Neural progenitor cell (in vitro differentiated cells): ENCODE results near the gene ORM1.

ENCODE experiments used
- EZH2 ChIP-seq: fragments of 200-600 bp; sonication (generic); IDR thresholded peaks from 2 replicates; pipeline ENCODE4 v1.6.1; 2017; ENCODE audit warnings: antibody characterized with exemption, mild to moderate bottlenecking, moderate library complexity
- EZH2phosphoT487 ChIP-seq: fragments of 200-600 bp; sonication (generic); IDR thresholded peaks from 2 replicates; pipeline ENCODE4 v1.6.1; 2017; ENCODE audit warnings: antibody characterized with exemption
- TF ChIP-seq, protein P1 (sequence below): fragments of 200-600 bp; sonication (generic); IDR thresholded peaks from 2 replicates; pipeline ENCODE4 v1.5.1; 2017; ENCODE audit warnings: antibody characterized with exemption, mild to moderate bottlenecking

GRCh38 chr9:114336157-114336556, 13.3 kb downstream of the ORM1 start:
- TF ChIP-seq, protein P1, sequence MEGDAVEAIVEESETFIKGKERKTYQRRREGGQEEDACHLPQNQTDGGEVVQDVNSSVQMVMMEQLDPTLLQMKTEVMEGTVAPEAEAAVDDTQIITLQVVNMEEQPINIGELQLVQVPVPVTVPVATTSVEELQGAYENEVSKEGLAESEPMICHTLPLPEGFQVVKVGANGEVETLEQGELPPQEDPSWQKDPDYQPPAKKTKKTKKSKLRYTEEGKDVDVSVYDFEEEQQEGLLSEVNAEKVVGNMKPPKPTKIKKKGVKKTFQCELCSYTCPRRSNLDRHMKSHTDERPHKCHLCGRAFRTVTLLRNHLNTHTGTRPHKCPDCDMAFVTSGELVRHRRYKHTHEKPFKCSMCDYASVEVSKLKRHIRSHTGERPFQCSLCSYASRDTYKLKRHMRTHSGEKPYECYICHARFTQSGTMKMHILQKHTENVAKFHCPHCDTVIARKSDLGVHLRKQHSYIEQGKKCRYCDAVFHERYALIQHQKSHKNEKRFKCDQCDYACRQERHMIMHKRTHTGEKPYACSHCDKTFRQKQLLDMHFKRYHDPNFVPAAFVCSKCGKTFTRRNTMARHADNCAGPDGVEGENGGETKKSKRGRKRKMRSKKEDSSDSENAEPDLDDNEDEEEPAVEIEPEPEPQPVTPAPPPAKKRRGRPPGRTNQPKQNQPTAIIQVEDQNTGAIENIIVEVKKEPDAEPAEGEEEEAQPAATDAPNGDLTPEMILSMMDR = no peak
- TF ChIP-seq EZH2 (no peak), EZH2phosphoT487 (no peak)
